ENCODE data around the gene HBA1. TPM values are rescaled to one million over a fixed set of nuclear protein-coding genes. Genes with fewer than 3 reads are reported as not detected.
A peak's percentile ranks its signal among the peaks of the same experiment; 100 is the strongest.

HBA1 gene
- total RNA-seq, 1 experiment from 2014 or later: 3.4 TPM

GRCh38 chr16:185213-185612 is 8.7 kb downstream of the HBA1 start:
- TF ChIP-seq FOXP4 (CRISPR knock-in tag; IDR thresholded peaks at IDR 0.05) (no peak), ZNF232 (CRISPR knock-in tag; IDR thresholded peaks at IDR 0.05) (no peak), EMX1 (CRISPR knock-in tag; IDR thresholded peaks at IDR 0.05) (no peak), HMGXB4 (CRISPR knock-in tag; IDR thresholded peaks at IDR 0.05) (no peak), CREB1 (CRISPR knock-in tag; IDR thresholded peaks at IDR 0.05) (no peak), USF1 (CRISPR knock-in tag; IDR thresholded peaks at IDR 0.05) (no peak), FOXK1 (CRISPR knock-in tag; IDR thresholded peaks at IDR 0.05) (no peak), E2F5 (CRISPR knock-in tag; IDR thresholded peaks at IDR 0.05) (no peak), NR1H2 (CRISPR knock-in tag; IDR thresholded peaks at IDR 0.05) (no peak), MAX (CRISPR knock-in tag; IDR thresholded peaks at IDR 0.05) (no peak), STAT6 (CRISPR knock-in tag; conservative IDR thresholded peaks at IDR 0.05; ENCODE audit: low read depth) (no peak)
- CTCF ChIA-PET: interaction anchor here (1.9 kb wide), 1 partner anchor 67 kb away, joined by 6 read pairs; no protein-coding TSS in a partner anchor
- no peak for DNase-seq (ENCODE audit: low spot score)
- peaks cover 27% of the 10 kb centered on the region for H3K36me3 Mint-ChIP-seq
- H3K4me1 Mint-ChIP-seq: no peaks in the 10 kb centered on the region
- no peak overlapping the region for H3K27ac Mint-ChIP-seq
- no peak overlapping the region for H3K4me3 Mint-ChIP-seq
- POLR2A ChIA-PET: no interaction called here
- ATAC-seq: no peak
- peaks cover 6% of the 10 kb centered on the region for H3K27me3 Mint-ChIP-seq (ENCODE audit: low read depth)
- H3K9me3 Mint-ChIP-seq: no peaks in the 10 kb centered on the region

GRCh38 chr16:185691-186090 is 9.2 kb downstream of the HBA1 start:
- DNase-seq (ENCODE audit: low spot score): no peak
- Mint-ChIP-seq H3K9me3 (no peaks in the 10 kb centered on the region), H3K27ac (peak overlapping the region; percentile 49; the same call in 1 of the 2 replicates), H3K4me1 (no peaks in the 10 kb centered on the region), H3K27me3 (ENCODE audit: low read depth) (peaks cover 4% of the 10 kb centered on the region), H3K36me3 (peaks cover 32% of the 10 kb centered on the region), H3K4me3 (no peak overlapping the region)
- TF ChIP-seq NR1H2 (CRISPR knock-in tag; IDR thresholded peaks at IDR 0.05): no peak
- TF ChIP-seq ZNF425 (CRISPR knock-in tag; conservative IDR thresholded peaks at IDR 0.05): no peak
- no peak for TF ChIP-seq SMAD4 (CRISPR knock-in tag; IDR thresholded peaks at IDR 0.05)
- no peak for TF ChIP-seq ARID4B (CRISPR knock-in tag; IDR thresholded peaks at IDR 0.05; ENCODE audit: borderline replicate concordance)
- TF ChIP-seq MAX (CRISPR knock-in tag; IDR thresholded peaks at IDR 0.05): no peak
- no peak for TF ChIP-seq ZNF396 (CRISPR knock-in tag; IDR thresholded peaks at IDR 0.05; ENCODE audit: borderline replicate concordance)
- TF ChIP-seq SP1 (CRISPR knock-in tag; conservative IDR thresholded peaks at IDR 0.05): no peak
- CTCF ChIA-PET: interaction anchor here (1.9 kb wide), 1 partner anchor 68 kb away, joined by 6 read pairs; no protein-coding TSS in a partner anchor
- ATAC-seq: no peak
- POLR2A ChIA-PET: no interaction called here

Measured in WTC11 (cell line).